Smooth muscle cell (in vitro differentiated cells): ENCODE results near the gene PARD6G. TPM values are rescaled to one million over a fixed set of nuclear protein-coding genes. Genes with fewer than 3 reads are reported as not detected.

Source experiments
- DNase-seq: peaks from one replicate; lab custom pipeline; 2025; ENCODE audit not compliant: unreplicated experiment; lab: John Stamatoyannopoulos, UW
- H2AFZ ChIP-seq: fragments of 200-600 bp; sonication (generic); 2 replicates; pipeline ENCODE4 v1.6.0; 2016; ENCODE audit warnings: antibody characterized with exemption, low read depth, mild to moderate bottlenecking
- H3F3A ChIP-seq: fragments of 200-600 bp; sonication (generic); 2 replicates; pipeline ENCODE4 v1.6.0; 2017; ENCODE audit warnings: antibody characterized with exemption, low read depth
- H3K27ac ChIP-seq: fragments of 200-600 bp; sonication (generic); 2 replicates; pipeline ENCODE4 v1.5.1; 2016; ENCODE audit warnings: low read depth, mild to moderate bottlenecking
- H3K27me3 ChIP-seq: fragments of 200-600 bp; sonication (generic); 2 replicates; pipeline ENCODE4 v1.6.1; 2016; ENCODE audit warnings: low read depth, mild to moderate bottlenecking
- H3K36me3 ChIP-seq: fragments of 200-600 bp; sonication (generic); 2 replicates; pipeline ENCODE4 v1.5.1; 2016; ENCODE audit warnings: low read depth
- H3K4me1 ChIP-seq: fragments of 200-600 bp; sonication (generic); 2 replicates; pipeline ENCODE4 v1.5.1; 2016; ENCODE audit warnings: low read depth
- H3K4me2 ChIP-seq: fragments of 200-600 bp; sonication (generic); 2 replicates; pipeline ENCODE4 v1.6.0; 2016; ENCODE audit warnings: mild to moderate bottlenecking
- H3K4me3 ChIP-seq: fragments of 200-600 bp; sonication (generic); 2 replicates; pipeline ENCODE4 v1.5.1; 2016; ENCODE audit warnings: mild to moderate bottlenecking
- H3K79me2 ChIP-seq: fragments of 200-600 bp; sonication (generic); 2 replicates; pipeline ENCODE4 v1.6.0; 2016; ENCODE audit warnings: low read depth, mild to moderate bottlenecking
- H3K9ac ChIP-seq: fragments of 200-600 bp; sonication (generic); 2 replicates; pipeline ENCODE4 v1.6.0; 2016; ENCODE audit warnings: low read depth
- H3K9me3 ChIP-seq: fragments of 200-600 bp; sonication (generic); replicated peaks from 2 replicates; pipeline ENCODE4 v1.5.1; 2016; ENCODE audit warnings: low read depth
- H4K20me1 ChIP-seq: fragments of 200-600 bp; sonication (generic); 2 replicates; pipeline ENCODE4 v1.6.0; 2016; ENCODE audit warnings: low read depth
- WGBS: methylation state at CpG from one replicate; pipeline ENCODE4 v1.1.7; 2016; ENCODE audit warnings: low lambda C conversion rate; 5-methylcytosine and 5-hydroxymethylcytosine counted together
- polyA plus RNA-seq: library from polyadenylated mRNA; unstranded; fragments of >200 nt; fragmentation: Nextera tagmentation; extraction: Ambion mirVana; gene quantifications from 2 replicates; pipeline ENCODE4 v1.2.1, GENCODE V29; 2016
- total RNA-seq: library from RNA; depleted of rRNA; stranded (reverse); fragments of >200 nt; gene quantifications from 2 replicates; pipeline ENCODE4 v1.2.3, GENCODE V29; 2014
- TF ChIP-seq, protein P1 (sequence below): fragments of 200-600 bp; sonication (generic); IDR thresholded peaks from 2 replicates; pipeline ENCODE4 v1.5.1; 2017; ENCODE audit warnings: borderline replicate concordance, mild to moderate bottlenecking, antibody characterized with exemption; ENCODE audit not compliant: insufficient read depth, poor library complexity, severe bottlenecking

Gene PARD6G
- total and polyA plus RNA-seq, 2 experiments from 2014 or later: 19.8 to 19.9 TPM

DNA sequence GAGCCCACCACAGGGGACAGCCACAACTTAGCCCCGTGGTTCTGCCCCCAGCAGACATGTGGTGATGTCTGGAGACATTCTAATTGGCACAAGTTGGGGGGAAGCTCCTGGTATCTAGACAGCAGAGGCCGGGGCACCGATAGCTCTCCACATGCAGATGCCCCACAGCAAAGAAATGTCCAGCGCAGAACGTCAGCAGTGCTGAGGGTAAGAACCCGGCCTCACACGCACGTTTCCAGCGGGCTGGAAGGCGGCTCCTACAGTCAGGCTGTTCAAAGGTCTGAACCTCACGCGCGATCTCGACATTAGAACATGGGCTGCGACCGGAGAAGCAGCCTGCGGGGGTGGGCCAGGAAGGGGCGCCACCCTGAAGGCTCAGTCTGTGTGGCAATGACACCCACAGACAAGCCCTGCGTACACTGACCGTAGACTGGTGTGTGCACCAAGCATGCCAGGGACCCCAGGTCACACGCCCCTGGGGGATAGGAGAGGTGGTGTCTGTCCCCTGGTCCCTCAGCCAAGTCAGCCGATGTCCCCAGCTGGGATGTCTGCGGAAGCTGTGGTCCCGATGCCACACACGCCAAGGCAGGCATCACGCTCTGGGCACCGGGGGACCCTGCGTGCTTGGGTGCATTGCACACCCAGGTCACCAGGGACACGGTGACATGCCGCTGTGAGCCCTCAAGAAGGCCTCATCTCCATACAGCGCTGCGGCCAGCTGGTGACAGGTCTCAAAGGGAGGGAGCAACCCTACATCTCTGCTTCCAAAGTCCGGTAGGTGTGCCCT lies 66.3 kb downstream of the PARD6G start:
- Histone ChIP-seq H3K36me3 (no peaks in the 10 kb centered on the region), H4K20me1 (peaks cover 65% of the 10 kb centered on the region), H3K4me3 (no peak overlapping the region), H3K4me2 (no peak overlapping the region), H3K9me3 (no peaks in the 10 kb centered on the region), H3K27me3 (no peaks in the 10 kb centered on the region), H3F3A (no peaks in the 10 kb centered on the region), H2AFZ (no peak overlapping the region), H3K9ac (no peak overlapping the region), H3K27ac (no peak overlapping the region), H3K79me2 (no peaks in the 10 kb centered on the region), H3K4me1 (no peaks in the 10 kb centered on the region)
- WGBS: 97% methylated on average over 33 of the region's 33 CpGs
- TF ChIP-seq, protein P1, sequence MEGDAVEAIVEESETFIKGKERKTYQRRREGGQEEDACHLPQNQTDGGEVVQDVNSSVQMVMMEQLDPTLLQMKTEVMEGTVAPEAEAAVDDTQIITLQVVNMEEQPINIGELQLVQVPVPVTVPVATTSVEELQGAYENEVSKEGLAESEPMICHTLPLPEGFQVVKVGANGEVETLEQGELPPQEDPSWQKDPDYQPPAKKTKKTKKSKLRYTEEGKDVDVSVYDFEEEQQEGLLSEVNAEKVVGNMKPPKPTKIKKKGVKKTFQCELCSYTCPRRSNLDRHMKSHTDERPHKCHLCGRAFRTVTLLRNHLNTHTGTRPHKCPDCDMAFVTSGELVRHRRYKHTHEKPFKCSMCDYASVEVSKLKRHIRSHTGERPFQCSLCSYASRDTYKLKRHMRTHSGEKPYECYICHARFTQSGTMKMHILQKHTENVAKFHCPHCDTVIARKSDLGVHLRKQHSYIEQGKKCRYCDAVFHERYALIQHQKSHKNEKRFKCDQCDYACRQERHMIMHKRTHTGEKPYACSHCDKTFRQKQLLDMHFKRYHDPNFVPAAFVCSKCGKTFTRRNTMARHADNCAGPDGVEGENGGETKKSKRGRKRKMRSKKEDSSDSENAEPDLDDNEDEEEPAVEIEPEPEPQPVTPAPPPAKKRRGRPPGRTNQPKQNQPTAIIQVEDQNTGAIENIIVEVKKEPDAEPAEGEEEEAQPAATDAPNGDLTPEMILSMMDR: no peak
- DNase-seq: no peak

DNA sequence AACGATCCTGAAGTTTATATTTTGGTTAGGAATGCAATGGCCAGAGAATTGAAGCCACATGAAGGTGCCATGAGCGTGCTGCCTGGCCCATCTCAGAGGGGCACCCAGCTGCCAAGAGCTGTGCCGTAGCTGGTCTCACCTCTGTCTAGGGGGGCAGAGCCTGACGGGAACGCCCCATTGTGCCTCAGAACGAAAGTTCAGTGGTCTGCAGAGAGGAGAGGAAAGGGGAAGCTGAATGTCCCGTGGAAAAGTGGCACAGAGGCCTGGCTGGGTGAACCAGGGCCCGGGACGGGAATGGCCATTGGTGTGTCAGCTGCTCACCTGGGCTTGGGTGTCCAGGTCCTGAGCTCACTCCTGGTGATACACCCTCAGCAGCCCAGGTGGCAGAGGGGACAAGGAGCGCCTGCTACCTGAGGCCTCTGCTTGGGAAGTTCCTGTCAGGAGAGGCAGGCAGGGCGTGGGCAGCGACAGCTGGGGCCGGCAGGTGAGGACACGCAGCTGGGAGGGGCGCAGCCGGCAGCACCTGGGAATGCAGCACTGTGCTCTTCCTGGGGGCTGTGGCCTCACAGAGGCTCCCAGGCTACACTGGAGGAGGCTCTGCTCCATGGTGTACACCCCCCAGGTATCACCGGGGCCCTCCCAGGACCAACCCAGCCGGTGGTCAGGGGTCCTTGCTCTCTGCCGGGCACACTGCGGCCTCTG lies 67.3 kb downstream of the PARD6G start:
- Histone ChIP-seq H3K9me3 (no peaks in the 10 kb centered on the region), H3F3A (no peaks in the 10 kb centered on the region), H4K20me1 (peaks cover 62% of the 10 kb centered on the region), H3K9ac (no peak overlapping the region), H3K79me2 (no peaks in the 10 kb centered on the region), H3K27me3 (no peaks in the 10 kb centered on the region), H3K4me1 (no peaks in the 10 kb centered on the region), H3K36me3 (no peaks in the 10 kb centered on the region), H2AFZ (no peak overlapping the region), H3K27ac (no peak overlapping the region), H3K4me2 (no peak overlapping the region), H3K4me3 (no peak overlapping the region)
- no peak for DNase-seq
- WGBS: 93% methylated on average over 20 of the region's 20 CpGs
- TF ChIP-seq, protein P1: no peak

GRCh38 chr18:80178935-80179818 lies 68.1 kb downstream of the PARD6G start:
- Histone ChIP-seq H2AFZ (no peak overlapping the region), H3K9me3 (no peaks in the 10 kb centered on the region), H3K27ac (no peak overlapping the region), H4K20me1 (peaks cover 54% of the 10 kb centered on the region), H3K4me2 (no peak overlapping the region), H3K4me3 (no peak overlapping the region), H3F3A (no peaks in the 10 kb centered on the region), H3K36me3 (no peaks in the 10 kb centered on the region), H3K27me3 (no peaks in the 10 kb centered on the region), H3K79me2 (no peaks in the 10 kb centered on the region), H3K4me1 (no peaks in the 10 kb centered on the region), H3K9ac (no peak overlapping the region)
- TF ChIP-seq, protein P1: no peak
- WGBS: 93% methylated on average over 30 of the region's 30 CpGs
- no peak for DNase-seq
